Measurements from ENCODE around the gene EPN2.

EPN2 gene

DNA sequence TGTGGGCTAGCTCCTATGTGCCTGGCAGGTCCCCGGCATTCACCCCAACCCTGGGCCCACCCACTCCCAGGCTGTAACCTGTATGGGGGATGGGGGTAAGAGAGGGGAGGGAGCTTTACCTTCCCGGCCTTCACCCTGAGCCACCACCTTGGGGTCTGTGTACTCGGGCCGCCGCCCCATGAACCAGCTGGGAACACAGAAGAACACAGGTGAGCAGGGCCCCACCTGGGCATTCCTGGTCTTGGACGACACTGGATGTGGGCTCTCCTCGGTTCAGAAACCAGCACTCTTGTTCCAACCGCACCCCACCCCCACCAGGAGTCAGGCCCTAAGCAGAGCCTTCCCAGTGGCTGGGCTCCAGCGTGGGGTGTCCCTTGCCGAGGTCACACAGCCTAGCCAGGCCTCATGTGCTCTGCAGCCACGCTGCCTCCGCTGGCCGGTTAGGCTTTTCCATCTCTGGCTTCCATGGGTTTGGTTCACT is 106.5 kb downstream of the EPN2 start:
- TF ChIP-seq, protein P1, sequence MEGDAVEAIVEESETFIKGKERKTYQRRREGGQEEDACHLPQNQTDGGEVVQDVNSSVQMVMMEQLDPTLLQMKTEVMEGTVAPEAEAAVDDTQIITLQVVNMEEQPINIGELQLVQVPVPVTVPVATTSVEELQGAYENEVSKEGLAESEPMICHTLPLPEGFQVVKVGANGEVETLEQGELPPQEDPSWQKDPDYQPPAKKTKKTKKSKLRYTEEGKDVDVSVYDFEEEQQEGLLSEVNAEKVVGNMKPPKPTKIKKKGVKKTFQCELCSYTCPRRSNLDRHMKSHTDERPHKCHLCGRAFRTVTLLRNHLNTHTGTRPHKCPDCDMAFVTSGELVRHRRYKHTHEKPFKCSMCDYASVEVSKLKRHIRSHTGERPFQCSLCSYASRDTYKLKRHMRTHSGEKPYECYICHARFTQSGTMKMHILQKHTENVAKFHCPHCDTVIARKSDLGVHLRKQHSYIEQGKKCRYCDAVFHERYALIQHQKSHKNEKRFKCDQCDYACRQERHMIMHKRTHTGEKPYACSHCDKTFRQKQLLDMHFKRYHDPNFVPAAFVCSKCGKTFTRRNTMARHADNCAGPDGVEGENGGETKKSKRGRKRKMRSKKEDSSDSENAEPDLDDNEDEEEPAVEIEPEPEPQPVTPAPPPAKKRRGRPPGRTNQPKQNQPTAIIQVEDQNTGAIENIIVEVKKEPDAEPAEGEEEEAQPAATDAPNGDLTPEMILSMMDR (IDR thresholded peaks at IDR 0.05), result no peak

DNA sequence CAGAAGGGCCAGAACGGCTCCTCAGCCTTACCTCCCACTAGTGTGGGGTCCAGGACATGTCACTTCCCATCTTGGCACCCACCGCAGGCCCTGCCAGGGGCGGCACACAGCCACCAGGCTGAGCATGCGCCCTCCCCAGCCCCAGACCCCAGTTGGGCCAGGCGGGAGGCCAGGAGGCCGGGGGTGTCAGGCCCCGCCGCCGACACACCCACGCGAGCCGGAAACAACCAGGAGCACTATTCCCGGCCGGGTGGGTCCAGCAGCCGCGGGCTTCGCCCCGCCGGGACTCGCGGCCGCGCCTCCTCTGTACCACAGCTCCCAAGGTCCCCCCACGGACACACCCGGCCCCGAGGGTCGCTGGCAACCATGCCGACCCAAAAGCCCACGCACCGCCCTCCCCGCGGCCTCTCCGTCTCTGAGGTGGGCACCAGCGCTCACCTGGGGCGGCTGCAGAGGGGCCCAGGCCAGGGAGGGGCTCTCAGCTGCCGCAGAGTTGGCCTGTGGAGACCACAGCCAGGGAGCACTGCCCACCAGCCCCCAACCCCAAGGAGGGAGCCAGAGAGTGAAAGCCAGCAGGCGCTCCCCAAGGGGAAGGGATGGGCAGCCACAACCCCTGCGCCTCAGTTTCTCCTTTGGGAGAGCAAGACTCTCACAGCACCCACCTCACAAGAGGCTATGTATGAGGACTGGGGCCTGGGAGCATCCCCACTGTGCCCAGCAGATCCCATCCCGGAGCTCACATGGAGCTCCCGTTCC is 107.3 kb downstream of the EPN2 start:
- TF ChIP-seq, protein P1 (IDR thresholded peaks at IDR 0.05), result no peak

DNA sequence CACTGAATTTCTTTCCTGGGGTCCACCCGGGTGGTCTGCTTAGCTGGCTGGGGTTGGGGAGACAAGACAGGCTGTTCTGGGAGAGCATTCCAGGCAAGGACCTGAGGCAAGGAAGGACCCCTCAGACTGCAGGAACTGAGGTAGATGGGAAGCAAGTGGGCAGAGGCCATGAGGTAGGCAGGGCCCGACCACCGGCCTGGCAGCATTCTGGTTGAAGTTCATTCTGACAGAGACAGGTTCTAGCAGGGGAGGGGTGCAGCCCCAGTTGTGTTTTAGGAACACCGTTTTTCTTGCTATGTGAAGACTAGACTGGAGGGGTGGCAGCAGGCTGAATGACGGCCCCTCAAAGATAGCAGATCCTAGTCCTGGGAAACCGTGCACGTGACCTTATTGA is 107.9 kb downstream of the EPN2 start:
- TF ChIP-seq, protein P1 (IDR thresholded peaks at IDR 0.05), result no peak

DNA sequence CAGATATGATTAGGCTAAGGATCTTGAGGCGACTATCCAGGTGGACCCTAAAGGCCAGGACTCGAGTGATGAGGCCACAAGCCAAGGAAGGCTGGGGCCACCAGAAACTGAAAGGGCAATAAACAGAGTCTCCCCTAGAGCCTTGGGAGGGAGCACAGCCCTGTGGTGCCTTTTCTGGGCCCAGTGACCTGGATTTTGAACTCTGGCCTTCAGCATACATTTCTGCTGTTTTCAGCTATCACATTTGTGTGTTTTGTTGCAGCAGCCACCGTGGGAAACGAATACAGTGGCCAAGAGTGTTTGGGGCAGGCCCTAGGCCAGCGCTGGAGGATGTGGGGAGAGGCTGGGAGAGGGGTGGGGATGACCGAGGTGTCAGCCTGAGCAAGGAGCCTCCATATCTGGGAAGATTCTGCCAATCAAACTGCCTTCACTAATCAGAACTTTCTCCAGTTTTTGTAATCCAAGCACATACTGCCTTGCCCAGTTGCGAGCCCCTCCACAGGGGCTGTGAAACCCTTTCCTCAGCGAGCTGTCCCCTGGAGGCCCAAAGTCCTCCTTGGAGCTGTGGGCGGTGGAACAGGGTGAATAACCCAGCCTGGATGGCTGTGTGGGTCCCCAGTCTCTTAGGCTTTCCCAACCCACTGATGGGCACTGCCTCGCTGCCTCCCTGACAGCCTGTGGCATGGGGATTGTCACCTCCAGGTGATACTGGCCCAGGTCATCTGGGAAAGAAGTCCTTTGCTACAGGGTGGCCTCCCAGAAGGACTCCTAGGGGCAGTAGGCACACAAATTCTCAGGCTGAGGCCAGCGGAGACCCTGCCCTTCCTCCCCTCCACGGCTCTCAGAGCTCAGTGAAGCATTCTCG is 108.6 kb downstream of the EPN2 start:
- TF ChIP-seq, protein P1 (IDR thresholded peaks at IDR 0.05), result no peak

DNA sequence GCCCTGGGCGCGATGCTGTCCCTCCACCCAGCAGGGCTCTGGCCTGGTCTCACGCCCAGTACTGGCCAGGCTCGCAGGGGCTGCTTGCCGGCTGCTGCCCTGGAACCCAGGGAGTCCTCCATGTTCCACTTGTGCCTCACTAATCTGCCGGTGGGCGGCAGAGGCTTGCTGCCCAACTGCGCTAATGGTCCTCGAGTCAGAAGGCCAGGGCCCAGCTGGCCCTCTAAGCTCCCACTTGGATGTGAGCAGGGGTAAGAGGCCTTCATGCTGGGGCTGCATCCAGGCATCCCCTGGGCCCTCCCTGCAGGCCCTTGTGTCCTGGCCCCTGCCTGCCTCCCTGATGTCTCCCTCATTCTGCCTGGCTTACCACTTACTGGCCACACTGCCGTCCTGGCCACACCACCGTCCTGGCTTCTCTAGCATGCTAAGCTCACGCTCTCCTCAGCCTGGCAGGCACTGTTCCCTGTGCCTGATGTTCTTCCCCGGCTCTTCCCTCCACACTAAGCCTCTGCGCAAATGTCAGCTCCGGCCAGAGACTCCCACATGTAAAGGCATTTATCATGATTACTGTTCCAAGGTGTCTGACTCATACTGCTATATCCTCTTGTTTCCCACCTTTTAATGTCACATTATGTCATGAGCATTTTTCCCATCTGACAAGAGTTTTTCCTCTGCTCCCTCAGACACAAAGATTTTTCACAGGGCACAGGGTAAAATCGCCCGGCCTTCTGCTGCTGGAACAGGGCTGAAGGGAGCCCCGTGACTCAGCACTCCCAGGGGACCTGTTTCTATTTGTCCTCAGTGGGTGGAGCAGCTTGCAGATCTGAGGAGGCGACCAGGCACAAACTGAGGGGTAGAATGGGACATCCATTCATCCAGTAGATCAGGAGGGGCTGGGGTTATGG is 109.4 kb downstream of the EPN2 start:
- TF ChIP-seq, protein P1 (IDR thresholded peaks at IDR 0.05), result no peak

DNA sequence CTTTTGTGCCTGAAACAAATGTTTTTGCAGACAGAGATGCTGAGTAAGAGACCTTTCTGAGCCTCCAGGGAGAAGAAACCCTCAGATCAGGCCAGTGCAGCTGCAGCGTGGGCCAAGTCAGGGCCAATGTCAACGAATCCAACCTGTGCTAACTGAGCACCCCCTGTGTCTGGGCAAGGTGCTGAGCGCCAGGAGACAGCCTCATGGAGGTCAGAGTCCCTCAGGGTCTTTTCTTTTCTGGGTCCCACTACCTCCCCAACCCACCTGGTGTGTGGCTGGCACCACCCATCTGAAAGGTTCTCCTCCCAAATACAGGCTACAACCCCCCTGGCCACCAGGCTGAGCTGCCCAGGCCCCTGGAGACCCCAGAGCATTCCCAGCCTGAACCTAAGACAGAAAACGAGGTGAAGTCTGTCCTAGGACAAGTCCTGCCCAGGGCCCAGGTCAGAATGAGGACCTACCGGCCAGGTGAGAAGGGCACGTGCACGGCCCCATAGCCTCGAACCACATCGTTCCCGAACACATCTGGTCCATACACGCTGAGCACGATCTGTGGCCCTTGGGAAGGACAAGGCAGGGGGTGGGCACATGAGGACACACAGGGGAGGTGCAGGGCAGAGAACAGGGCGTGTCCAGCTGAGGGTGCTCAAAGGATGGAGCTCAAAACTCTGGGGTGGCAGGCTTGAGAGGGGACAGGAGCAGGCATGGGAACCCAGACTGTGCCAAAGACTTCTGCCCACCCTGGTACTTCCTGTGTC is 110.3 kb downstream of the EPN2 start:
- TF ChIP-seq, protein P1 (IDR thresholded peaks at IDR 0.05), result no peak

All from LNCAP (cell line).